Parathyroid adenoma (tissue), 2 donors: ENCODE data around the gene KDM4B.
"Not testable (repeated sequence)": the region's sequence is repeated elsewhere in the genome, so short reads cannot be mapped to it uniquely, and the experiment has no call there.

Experiments
- H2AFZ ChIP-seq: fragments of 300-600 bp; sonication (generic); one replicate; pipeline ENCODE4 v1.7.0; 2017; ENCODE audit warnings: antibody characterized with exemption, mild to moderate bottlenecking
- H3K27ac ChIP-seq: fragments of 300-600 bp; sonication (generic); one replicate; pipeline ENCODE4 v1.7.0; 2017
- H3K27me3 ChIP-seq: fragments of 300-600 bp; sonication (generic); one replicate; pipeline ENCODE4 v1.7.0; 2017; ENCODE audit warnings: low read length; ENCODE audit not compliant: control insufficient read depth, insufficient read depth
- H3K36me3 ChIP-seq: fragments of 300-600 bp; sonication (generic); one replicate; pipeline ENCODE4 v1.7.0; 2017; ENCODE audit warnings: low read length; ENCODE audit not compliant: control insufficient read depth, insufficient read depth
- H3K4me1 ChIP-seq: fragments of 300-600 bp; sonication (generic); one replicate; pipeline ENCODE4 v1.7.0; 2017; ENCODE audit warnings: control low read depth
- H3K4me2 ChIP-seq: fragments of 300-600 bp; sonication (generic); one replicate; pipeline ENCODE4 v1.7.0; 2017; ENCODE audit warnings: low read length
- H3K4me3 ChIP-seq: fragments of 300-600 bp; sonication (generic); one replicate; pipeline ENCODE4 v1.7.0; 2017; ENCODE audit warnings: low read depth, low read length
- H3K79me2 ChIP-seq: fragments of 300-600 bp; sonication (generic); one replicate; pipeline ENCODE4 v1.7.0; 2017; ENCODE audit warnings: control low read depth
- H3K9ac ChIP-seq: fragments of 300-600 bp; sonication (generic); one replicate; pipeline ENCODE4 v1.7.0; 2017; ENCODE audit warnings: mild to moderate bottlenecking
- H3K9me3 ChIP-seq: fragments of 300-600 bp; sonication (generic); one replicate; pipeline ENCODE4 v1.7.0; 2017; ENCODE audit warnings: low read length; ENCODE audit not compliant: control insufficient read depth
- TF ChIP-seq, protein P1 (sequence below): fragments of 300-600 bp; sonication (generic); IDR thresholded peaks from one replicate; pipeline ENCODE4 v1.7.0; 2017; ENCODE audit warnings: antibody characterized with exemption, mild to moderate bottlenecking
- donor health status: primary hyperparathyroidism.

Gene KDM4B

DNA sequence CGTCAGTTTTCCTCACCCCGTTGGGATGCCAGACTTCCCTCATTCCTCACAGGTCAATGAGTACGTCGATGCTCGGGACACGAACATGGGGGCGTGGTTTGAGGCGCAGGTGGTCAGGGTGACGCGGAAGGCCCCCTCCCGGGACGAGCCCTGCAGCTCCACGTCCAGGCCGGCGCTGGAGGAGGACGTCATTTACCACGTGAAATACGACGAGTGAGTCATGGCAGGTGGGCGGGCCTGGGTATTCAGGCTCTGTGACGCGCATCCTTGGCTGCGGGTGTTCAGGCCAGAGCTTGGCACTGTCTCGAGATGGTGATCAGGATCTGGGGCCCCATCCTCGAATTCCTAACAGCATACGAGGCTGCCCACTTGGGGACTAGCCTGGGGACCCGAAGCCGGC, 38.2 kb upstream of the KDM4B start:
- H3K79me2 ChIP-seq: no peaks in the 10 kb centered on the region
- no peaks in the 10 kb centered on the region for H3K4me1 ChIP-seq
- H2AFZ ChIP-seq: no peak overlapping the region
- no peak overlapping the region for H3K4me3 ChIP-seq
- no peak overlapping the region for H3K9ac ChIP-seq
- no peaks in the 10 kb centered on the region for H3K27me3 ChIP-seq
- TF ChIP-seq, protein P1, sequence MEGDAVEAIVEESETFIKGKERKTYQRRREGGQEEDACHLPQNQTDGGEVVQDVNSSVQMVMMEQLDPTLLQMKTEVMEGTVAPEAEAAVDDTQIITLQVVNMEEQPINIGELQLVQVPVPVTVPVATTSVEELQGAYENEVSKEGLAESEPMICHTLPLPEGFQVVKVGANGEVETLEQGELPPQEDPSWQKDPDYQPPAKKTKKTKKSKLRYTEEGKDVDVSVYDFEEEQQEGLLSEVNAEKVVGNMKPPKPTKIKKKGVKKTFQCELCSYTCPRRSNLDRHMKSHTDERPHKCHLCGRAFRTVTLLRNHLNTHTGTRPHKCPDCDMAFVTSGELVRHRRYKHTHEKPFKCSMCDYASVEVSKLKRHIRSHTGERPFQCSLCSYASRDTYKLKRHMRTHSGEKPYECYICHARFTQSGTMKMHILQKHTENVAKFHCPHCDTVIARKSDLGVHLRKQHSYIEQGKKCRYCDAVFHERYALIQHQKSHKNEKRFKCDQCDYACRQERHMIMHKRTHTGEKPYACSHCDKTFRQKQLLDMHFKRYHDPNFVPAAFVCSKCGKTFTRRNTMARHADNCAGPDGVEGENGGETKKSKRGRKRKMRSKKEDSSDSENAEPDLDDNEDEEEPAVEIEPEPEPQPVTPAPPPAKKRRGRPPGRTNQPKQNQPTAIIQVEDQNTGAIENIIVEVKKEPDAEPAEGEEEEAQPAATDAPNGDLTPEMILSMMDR: no peak
- no peaks in the 10 kb centered on the region for H3K36me3 ChIP-seq
- H3K27ac ChIP-seq: no peak overlapping the region
- H3K9me3 ChIP-seq: no peaks in the 10 kb centered on the region
- no peak overlapping the region for H3K4me2 ChIP-seq

DNA sequence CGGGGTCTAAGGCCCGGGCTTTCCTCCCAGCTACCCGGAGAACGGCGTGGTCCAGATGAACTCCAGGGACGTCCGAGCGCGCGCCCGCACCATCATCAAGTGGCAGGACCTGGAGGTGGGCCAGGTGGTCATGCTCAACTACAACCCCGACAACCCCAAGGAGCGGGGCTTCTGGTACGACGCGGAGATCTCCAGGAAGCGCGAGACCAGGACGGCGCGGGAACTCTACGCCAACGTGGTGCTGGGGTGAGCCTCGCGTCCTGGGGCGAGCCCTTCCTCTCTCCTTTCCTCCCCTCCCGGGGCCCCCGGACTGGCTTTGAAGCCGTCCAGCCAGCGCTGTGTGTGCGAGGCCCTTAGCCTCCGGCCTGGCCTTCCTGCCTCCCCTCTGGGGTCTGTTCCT, 36.2 kb upstream of the KDM4B start:
- no peak overlapping the region for H3K4me3 ChIP-seq
- TF ChIP-seq, protein P1: no peak
- no peak overlapping the region for H3K9ac ChIP-seq
- no peak overlapping the region for H2AFZ ChIP-seq
- no peaks in the 10 kb centered on the region for H3K79me2 ChIP-seq
- H3K9me3 ChIP-seq: no peaks in the 10 kb centered on the region
- H3K4me2 ChIP-seq: no peak overlapping the region
- H3K36me3 ChIP-seq: no peaks in the 10 kb centered on the region
- no peaks in the 10 kb centered on the region for H3K27me3 ChIP-seq
- H3K27ac ChIP-seq: no peak overlapping the region
- no peaks in the 10 kb centered on the region for H3K4me1 ChIP-seq

DNA sequence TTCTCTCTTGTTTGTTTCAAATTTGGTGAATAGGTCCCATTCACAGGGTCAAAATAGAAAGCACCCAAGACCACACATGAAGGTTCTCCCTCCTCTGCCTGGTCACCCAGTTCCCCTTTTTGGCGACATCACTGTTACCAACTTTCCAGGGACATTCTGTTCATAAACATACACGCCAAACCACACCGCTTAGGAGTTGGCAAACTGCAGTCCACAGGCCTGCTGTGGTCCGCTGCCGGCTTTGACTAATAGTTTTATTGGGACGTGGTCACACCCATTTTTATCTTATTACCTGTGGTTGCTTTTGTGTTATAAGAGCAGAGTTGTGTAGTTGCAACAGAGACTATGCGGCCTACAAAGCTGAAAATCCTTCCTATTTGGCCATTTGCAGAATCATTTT, 35.4 kb upstream of the KDM4B start:
- Histone ChIP-seq H2AFZ (no peak overlapping the region), H3K4me1 (no peaks in the 10 kb centered on the region), H3K4me3 (no peak overlapping the region), H3K27ac (no peak overlapping the region), H3K9me3 (no peaks in the 10 kb centered on the region), H3K79me2 (no peaks in the 10 kb centered on the region), H3K36me3 (no peaks in the 10 kb centered on the region), H3K27me3 (no peaks in the 10 kb centered on the region), H3K9ac (no peak overlapping the region), H3K4me2 (no peak overlapping the region)
- TF ChIP-seq, protein P1: no peak

DNA sequence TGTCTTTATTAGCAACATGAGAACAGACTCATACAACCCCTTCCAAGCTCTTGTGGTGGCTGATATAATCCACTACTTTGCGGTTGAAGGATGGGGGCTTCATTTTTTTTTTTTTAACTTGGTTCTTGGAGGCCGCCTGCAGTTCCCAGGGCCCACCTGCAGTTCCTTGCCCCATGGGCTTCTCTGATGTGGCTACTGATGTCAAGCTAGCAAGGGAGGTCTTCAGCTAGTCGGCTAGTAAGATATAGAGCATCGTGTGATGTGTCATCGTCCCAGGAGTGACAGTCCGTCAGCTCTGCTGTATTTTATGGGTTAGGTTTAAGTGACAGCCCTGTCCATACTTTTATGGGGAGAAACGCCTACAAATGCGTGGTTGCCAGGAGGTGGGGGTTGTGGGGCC, 33.5 kb upstream of the KDM4B start:
- TF ChIP-seq, protein P1: no peak
- no peaks in the 10 kb centered on the region for H3K9me3 ChIP-seq
- H2AFZ ChIP-seq: no peak overlapping the region
- H3K9ac ChIP-seq: no peak overlapping the region
- H3K36me3 ChIP-seq: no peaks in the 10 kb centered on the region
- H3K27ac ChIP-seq: no peak overlapping the region
- no peaks in the 10 kb centered on the region for H3K27me3 ChIP-seq
- H3K4me1 ChIP-seq: no peaks in the 10 kb centered on the region
- H3K4me2 ChIP-seq: no peak overlapping the region
- no peak overlapping the region for H3K4me3 ChIP-seq
- no peaks in the 10 kb centered on the region for H3K79me2 ChIP-seq

DNA sequence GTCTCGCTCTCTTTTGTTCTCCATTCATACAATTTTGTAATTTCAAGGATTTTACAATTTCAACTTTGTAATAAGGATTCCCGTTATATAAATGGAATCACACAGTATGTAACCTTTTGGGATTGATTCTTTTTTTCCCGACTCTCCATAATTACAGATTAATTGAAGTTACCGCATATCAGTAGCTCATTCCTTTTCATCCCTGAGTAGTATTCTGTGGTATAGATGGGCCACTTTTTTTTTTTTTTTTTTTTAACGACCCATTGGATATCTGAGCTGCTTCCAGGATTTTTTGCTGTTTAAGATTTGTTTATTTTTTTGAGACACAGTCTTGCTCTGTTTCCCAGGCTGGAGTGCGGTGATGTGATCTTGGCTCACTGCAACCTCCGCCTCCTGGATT, 31.9 kb upstream of the KDM4B start:
- H3K9ac ChIP-seq: no peak overlapping the region
- H2AFZ ChIP-seq: no peak overlapping the region
- H3K27ac ChIP-seq: no peak overlapping the region
- H3K4me1 ChIP-seq: no peaks in the 10 kb centered on the region
- TF ChIP-seq, protein P1: no peak
- H3K79me2 ChIP-seq: no peaks in the 10 kb centered on the region
- H3K4me3 ChIP-seq: no peak overlapping the region
- no peak overlapping the region for H3K4me2 ChIP-seq
- H3K9me3 ChIP-seq: no peaks in the 10 kb centered on the region
- no peaks in the 10 kb centered on the region for H3K27me3 ChIP-seq
- H3K36me3 ChIP-seq: no peaks in the 10 kb centered on the region

DNA sequence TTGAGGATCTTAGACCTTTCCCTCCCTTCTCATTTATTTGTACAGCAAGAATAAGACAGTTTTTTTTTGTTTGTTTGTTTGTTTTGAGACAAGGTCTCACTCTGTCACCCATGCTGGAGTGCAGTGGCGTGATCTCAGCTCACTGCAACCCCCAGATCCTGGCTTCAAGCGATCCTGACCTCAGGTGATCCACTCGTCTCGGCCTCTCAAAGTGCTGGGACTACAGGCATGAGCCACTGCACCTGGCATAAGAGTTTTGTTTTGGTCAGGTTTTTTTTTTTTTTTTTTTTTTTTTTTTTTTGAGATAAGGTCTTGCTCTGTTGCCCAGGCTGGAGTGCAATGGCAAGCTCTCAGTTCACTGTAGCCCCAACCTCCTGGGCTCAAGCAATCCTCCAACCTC, 30.5 kb upstream of the KDM4B start:
- H3K27ac ChIP-seq, H2AFZ ChIP-seq, H3K27me3 ChIP-seq, H3K9ac ChIP-seq, H3K36me3 ChIP-seq, H3K4me3 ChIP-seq, H3K4me1 ChIP-seq, H3K79me2 ChIP-seq, H3K9me3 ChIP-seq, H3K4me2 ChIP-seq: not testable (repeated sequence)
